OCI-LY7 (cell line): ENCODE results near the gene TMC2. TPM values are rescaled to one million over a fixed set of nuclear protein-coding genes. Genes with fewer than 3 reads are reported as not detected.

Source experiments
- BruUV-seq: library from RNA; stranded (reverse); fragments of 400-500 nt; replicated peaks from 2 replicates; lab custom pipeline; 2021; lab: Mats Ljungman, UMichigan
- CTCF ChIA-PET: fragments of 300-600 bp; sonication (Branson Sonifier 250); formaldehyde crosslinking; loops from one replicate; lab custom pipeline; 2022; ENCODE audit warnings: antibody characterized with exemption; ENCODE audit not compliant: unreplicated experiment; lab: Charles Lee
- POLR2A ChIA-PET: fragments of 300-600 bp; sonication (Branson Sonifier 250); formaldehyde crosslinking; loops from one replicate; lab custom pipeline; 2022; ENCODE audit warnings: antibody characterized with exemption; lab: Charles Lee
- DNase-seq: peaks from one replicate; pipeline ENCODE4 v3.0.0-alpha.2; 2015; ENCODE audit warnings: low spot score
- H2AFZ ChIP-seq: fragments of 200-600 bp; sonication (generic), shearing (Covaris generic); 2 replicates; pipeline ENCODE4 v1.6.1; 2014; ENCODE audit warnings: mild to moderate bottlenecking, antibody characterized with exemption, low read length, moderate library complexity
- H3K27ac ChIP-seq: fragments of 200-600 bp; sonication (generic); 2 replicates; pipeline ENCODE4 v1.5.1; 2014; ENCODE audit warnings: mixed run types, low read depth, mild to moderate bottlenecking, moderate library complexity, low read length, inconsistent platforms; ENCODE audit not compliant: poor library complexity, severe bottlenecking
- H3K36me3 ChIP-seq: fragments of 200-600 bp; sonication (generic); 2 replicates; pipeline ENCODE4 v1.6.1; 2014; ENCODE audit warnings: mild to moderate bottlenecking, antibody characterized with exemption, low read length, moderate library complexity, mixed read lengths; ENCODE audit not compliant: insufficient read depth
- H3K4me1 ChIP-seq: fragments of 200-600 bp; sonication (generic); 2 replicates; pipeline ENCODE4 v1.5.1; 2014; ENCODE audit warnings: mild to moderate bottlenecking, low read length; ENCODE audit not compliant: insufficient read depth, poor library complexity, severe bottlenecking
- H3K4me2 ChIP-seq: fragments of 200-600 bp; sonication (generic); 2 replicates; pipeline ENCODE4 v1.6.1; 2014; ENCODE audit warnings: mild to moderate bottlenecking, low read length
- H3K4me3 ChIP-seq: fragments of 200-600 bp; sonication (generic); 2 replicates; pipeline ENCODE4 v1.5.1; 2014; ENCODE audit warnings: mild to moderate bottlenecking, low read depth, low read length; ENCODE audit not compliant: poor library complexity, severe bottlenecking
- H3K79me2 ChIP-seq: fragments of 200-600 bp; sonication (generic); 2 replicates; pipeline ENCODE4 v1.6.1; 2016; ENCODE audit warnings: low read depth, mild to moderate bottlenecking, low read length, moderate library complexity, mixed read lengths; ENCODE audit not compliant: insufficient read depth
- H3K9me2 ChIP-seq: fragments of 200-600 bp; sonication (generic); 2 replicates; pipeline ENCODE4 v1.6.1; 2016; ENCODE audit warnings: mild to moderate bottlenecking, low read length, mixed read lengths; ENCODE audit not compliant: insufficient read depth
- H3K9me3 ChIP-seq: fragments of 200-600 bp; sonication (generic); 2 replicates; pipeline ENCODE4 v1.6.1; 2014; ENCODE audit warnings: mild to moderate bottlenecking, mixed run types, low read length, mixed read lengths
- H4K20me1 ChIP-seq: fragments of 200-600 bp; sonication (generic); 2 replicates; pipeline ENCODE4 v1.6.1; 2014; ENCODE audit warnings: mild to moderate bottlenecking, antibody characterized with exemption, low read length, moderate library complexity, mixed read lengths; ENCODE audit not compliant: insufficient read depth
- EZH2phosphoT487 ChIP-seq: fragments of 200-600 bp; sonication (generic); IDR thresholded peaks from 2 replicates; pipeline ENCODE4 v1.6.1; 2018; ENCODE audit warnings: low read depth, borderline replicate concordance, mild to moderate bottlenecking, mixed run types, antibody characterized with exemption, low read length, moderate library complexity, mixed read lengths
- intact Hi-C: fragments of 100-400 bp; cut with micrococcal nuclease; formaldehyde crosslinking; loops from one replicate; pipeline ENCODE4 v1.10.0; 2022; ENCODE audit not compliant: unreplicated experiment
- total RNA-seq, 2 experiments: library from RNA; depleted of rRNA in 1 of 2; stranded (reverse); fragments of >200 nt in 1 of 2; shearing (Covaris generic) in 1 of 2; gene quantifications; 2 replicates each; pipeline ENCODE4 v1.2.3, GENCODE V29; 2014 to 2022
- TF ChIP-seq, protein P1 (sequence below): fragments of 200-600 bp; sonication (generic); conservative IDR thresholded peaks from 2 replicates; pipeline ENCODE4 v1.5.1; 2014; ENCODE audit warnings: mild to moderate bottlenecking, antibody characterized with exemption, low read length, moderate library complexity, mixed read lengths

Gene TMC2
- total RNA-seq, 2 experiments from 2014 or later: not detected

DNA sequence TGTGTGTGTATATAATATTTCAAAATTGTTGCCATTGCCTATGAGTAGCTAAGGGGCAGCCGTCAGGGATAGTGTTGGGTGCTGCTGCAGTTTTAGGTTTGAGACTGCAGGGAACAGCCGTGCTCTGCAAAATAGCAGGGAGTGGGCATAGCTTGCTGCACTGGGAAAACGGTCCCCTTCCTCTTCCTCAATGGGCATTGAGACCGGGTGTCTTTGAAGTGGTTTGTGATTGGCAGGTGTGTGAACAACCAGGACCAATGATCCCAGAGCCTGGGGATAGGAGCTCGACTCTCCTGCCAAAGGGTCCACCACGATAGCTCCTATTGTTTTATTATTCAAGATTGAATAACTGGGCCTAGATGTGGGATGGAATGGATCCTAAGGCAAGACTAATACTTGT lies 151.1 kb downstream of the TMC2 start:
- Histone ChIP-seq H2AFZ (no peak overlapping the region; the same call in 1 of the 2 replicates), H3K4me3 (no peak overlapping the region), H3K4me1 (no peaks in the 10 kb centered on the region), H4K20me1 (no peaks in the 10 kb centered on the region), H3K27ac (no peak overlapping the region), H3K79me2 (no peaks in the 10 kb centered on the region), H3K9me2 (no peaks in the 10 kb centered on the region), H3K36me3 (no peaks in the 10 kb centered on the region), H3K4me2 (no peak overlapping the region; the same call in 1 of the 2 replicates), H3K9me3 (no peaks in the 10 kb centered on the region)
- intact Hi-C loops: no loop called here
- no TSS peak for BruUV-seq
- CTCF ChIA-PET: no interaction called here
- POLR2A ChIA-PET: interaction anchor here (0.6 to 0.7 kb wide), 2 partner anchors 45 to 95 kb away, joined by 3 read pairs; no protein-coding TSS in a partner anchor
- TF ChIP-seq, protein P1, sequence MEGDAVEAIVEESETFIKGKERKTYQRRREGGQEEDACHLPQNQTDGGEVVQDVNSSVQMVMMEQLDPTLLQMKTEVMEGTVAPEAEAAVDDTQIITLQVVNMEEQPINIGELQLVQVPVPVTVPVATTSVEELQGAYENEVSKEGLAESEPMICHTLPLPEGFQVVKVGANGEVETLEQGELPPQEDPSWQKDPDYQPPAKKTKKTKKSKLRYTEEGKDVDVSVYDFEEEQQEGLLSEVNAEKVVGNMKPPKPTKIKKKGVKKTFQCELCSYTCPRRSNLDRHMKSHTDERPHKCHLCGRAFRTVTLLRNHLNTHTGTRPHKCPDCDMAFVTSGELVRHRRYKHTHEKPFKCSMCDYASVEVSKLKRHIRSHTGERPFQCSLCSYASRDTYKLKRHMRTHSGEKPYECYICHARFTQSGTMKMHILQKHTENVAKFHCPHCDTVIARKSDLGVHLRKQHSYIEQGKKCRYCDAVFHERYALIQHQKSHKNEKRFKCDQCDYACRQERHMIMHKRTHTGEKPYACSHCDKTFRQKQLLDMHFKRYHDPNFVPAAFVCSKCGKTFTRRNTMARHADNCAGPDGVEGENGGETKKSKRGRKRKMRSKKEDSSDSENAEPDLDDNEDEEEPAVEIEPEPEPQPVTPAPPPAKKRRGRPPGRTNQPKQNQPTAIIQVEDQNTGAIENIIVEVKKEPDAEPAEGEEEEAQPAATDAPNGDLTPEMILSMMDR: no peak
- no peak for TF ChIP-seq EZH2phosphoT487
- no peak for DNase-seq

DNA sequence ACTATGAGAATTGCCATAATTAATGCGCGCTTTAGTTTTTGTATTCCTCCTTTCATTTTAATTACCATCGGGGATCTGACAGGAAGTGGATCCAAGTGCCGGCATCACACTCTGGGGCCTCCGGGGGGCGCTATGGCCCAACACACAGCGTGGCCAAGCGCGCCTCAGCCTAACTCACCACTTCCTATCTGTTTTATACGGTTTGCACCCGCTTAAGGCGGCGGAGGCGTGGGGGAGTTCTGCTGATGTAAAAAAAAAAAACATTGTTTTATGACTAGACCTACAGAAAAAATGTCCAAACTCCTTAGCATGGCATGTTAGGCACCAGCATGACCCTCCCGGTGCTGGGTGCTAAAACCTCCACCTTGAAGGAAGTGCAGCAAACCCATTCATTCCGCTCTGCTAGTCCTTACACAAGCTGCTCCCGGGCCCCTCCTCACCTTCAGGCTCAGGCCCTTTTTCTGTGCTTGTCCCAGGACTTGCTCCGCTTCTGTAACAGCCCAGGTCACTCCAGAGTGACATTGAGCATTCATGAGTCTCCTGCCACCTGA lies 151.7 kb downstream of the TMC2 start:
- no TSS peak for BruUV-seq
- H3K27ac ChIP-seq: no peak overlapping the region
- H3K36me3 ChIP-seq: no peaks in the 10 kb centered on the region
- H3K79me2 ChIP-seq: no peaks in the 10 kb centered on the region
- TF ChIP-seq, protein P1: peak; percentile 84
- TF ChIP-seq EZH2phosphoT487: no peak
- intact Hi-C loops: loop anchor here (1.0 kb wide), 1 partner anchor 55 kb away; no protein-coding TSS in a partner anchor
- no peak overlapping the region; the same call in 1 of the 2 replicates for H2AFZ ChIP-seq
- ChIA-PET CTCF (interaction anchor here (0.6 kb wide), 1 partner anchor 310 kb away, joined by 7 read pairs; no protein-coding TSS in a partner anchor), POLR2A (interaction anchor here (0.7 to 1.1 kb wide), 2 partner anchors 24 to 44 kb away, joined by 3 read pairs; partner anchors contain the start of gene IDH3B)
- no peaks in the 10 kb centered on the region for H3K4me1 ChIP-seq
- no peaks in the 10 kb centered on the region for H3K9me3 ChIP-seq
- H3K4me2 ChIP-seq: no peak overlapping the region; the same call in 1 of the 2 replicates
- DNase-seq: peak; percentile 49
- no peaks in the 10 kb centered on the region for H4K20me1 ChIP-seq
- H3K4me3 ChIP-seq: no peak overlapping the region
- no peaks in the 10 kb centered on the region for H3K9me2 ChIP-seq

DNA sequence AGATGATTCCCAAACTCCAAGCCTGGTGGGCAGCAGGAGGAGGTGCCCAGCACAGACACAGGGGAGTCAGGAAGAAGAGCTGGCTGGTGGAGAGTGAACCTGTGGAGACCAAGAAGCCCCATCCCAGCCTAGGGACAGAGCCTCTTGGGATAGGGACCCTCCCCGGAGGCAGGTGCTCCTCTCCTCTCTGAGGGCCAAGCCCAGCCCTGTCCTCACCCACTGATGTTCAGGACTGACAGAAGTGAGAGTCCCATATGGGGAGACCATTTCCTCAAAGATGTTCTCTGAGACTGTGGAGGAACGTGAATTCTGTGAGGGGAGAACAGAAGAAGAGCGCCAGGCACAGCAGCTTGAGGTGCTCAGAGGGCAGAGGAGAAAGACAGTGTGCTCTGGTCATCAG lies 153.8 kb downstream of the TMC2 start:
- Histone ChIP-seq H3K4me1 (no peaks in the 10 kb centered on the region), H3K79me2 (no peaks in the 10 kb centered on the region), H3K4me3 (no peak overlapping the region), H3K4me2 (no peak overlapping the region), H3K9me3 (no peaks in the 10 kb centered on the region), H4K20me1 (no peaks in the 10 kb centered on the region), H3K9me2 (no peaks in the 10 kb centered on the region), H2AFZ (no peak overlapping the region), H3K36me3 (no peaks in the 10 kb centered on the region), H3K27ac (no peak overlapping the region)
- no peak for DNase-seq
- CTCF ChIA-PET: no interaction called here
- POLR2A ChIA-PET: no interaction called here
- TF ChIP-seq EZH2phosphoT487: no peak
- TF ChIP-seq, protein P1: no peak
- no TSS peak for BruUV-seq
- intact Hi-C loops: no loop called here
